Fibroblast of skin of scalp (primary cell): ENCODE results near the gene DEXI.
"Not testable (repeated sequence)": the region's sequence is repeated elsewhere in the genome, so short reads cannot be mapped to it uniquely, and the experiment has no call there.

Source experiments
- DNase-seq: peaks from one replicate; pipeline ENCODE4 v3.0.0-alpha.2; 2013

DEXI gene

GRCh38 chr16:10940501-10941079 lies 1.7 kb downstream of the DEXI start:
- DNase-seq: no peak

- no peak for DNase-seq
Observed at GRCh38 chr16:10939649-10940234, 2.5 kb downstream of the DEXI start.

- no peak for DNase-seq
Observed at GRCh38 chr16:10938796-10939648, 3.2 kb downstream of the DEXI start.

- no peak for DNase-seq
Observed at GRCh38 chr16:10938321-10938720, 3.9 kb downstream of the DEXI start.

- no peak for DNase-seq
Observed at GRCh38 chr16:10937068-10937859, 5.0 kb downstream of the DEXI start.

GRCh38 chr16:10936272-10936984 lies 5.8 kb downstream of the DEXI start:
- no peak for DNase-seq

- no peak for DNase-seq
Observed at GRCh38 chr16:10935226-10935915, 6.9 kb downstream of the DEXI start.

GRCh38 chr16:10934325-10935107 lies 7.8 kb downstream of the DEXI start:
- no peak for DNase-seq

GRCh38 chr16:10933865-10934264 lies 8.4 kb downstream of the DEXI start:
- no peak for DNase-seq

GRCh38 chr16:10932959-10933710 lies 9.1 kb downstream of the DEXI start:
- DNase-seq: no peak

GRCh38 chr16:10931977-10932632 lies 10.2 kb downstream of the DEXI start:
- no peak for DNase-seq

- DNase-seq: no peak
Observed at GRCh38 chr16:10931134-10931533, 11.1 kb downstream of the DEXI start.

- no peak for DNase-seq
Observed at GRCh38 chr16:10930755-10931093, 11.5 kb downstream of the DEXI start.

GRCh38 chr16:10929853-10930754 lies 12.2 kb downstream of the DEXI start:
- no peak for DNase-seq

- not testable (repeated sequence) for DNase-seq
Observed at GRCh38 chr16:10929097-10929496, 13.2 kb downstream of the DEXI start.

GRCh38 chr16:10927497-10928112 lies 14.7 kb downstream of the DEXI start:
- DNase-seq: no peak

- DNase-seq: no peak
Observed at GRCh38 chr16:10926867-10927266, 15.4 kb downstream of the DEXI start.

GRCh38 chr16:10926094-10926493 lies 16.2 kb downstream of the DEXI start:
- no peak for DNase-seq
